ENCODE data around the gene GLB1L2. TPM values are rescaled to one million over a fixed set of nuclear protein-coding genes. Genes with fewer than 3 reads are reported as not detected.
A peak's percentile ranks its signal among the peaks of the same experiment; 100 is the strongest.
"Not testable (repeated sequence)": the region's sequence is repeated elsewhere in the genome, so short reads cannot be mapped to it uniquely, and the experiment has no call there.

Gene GLB1L2, protein sequence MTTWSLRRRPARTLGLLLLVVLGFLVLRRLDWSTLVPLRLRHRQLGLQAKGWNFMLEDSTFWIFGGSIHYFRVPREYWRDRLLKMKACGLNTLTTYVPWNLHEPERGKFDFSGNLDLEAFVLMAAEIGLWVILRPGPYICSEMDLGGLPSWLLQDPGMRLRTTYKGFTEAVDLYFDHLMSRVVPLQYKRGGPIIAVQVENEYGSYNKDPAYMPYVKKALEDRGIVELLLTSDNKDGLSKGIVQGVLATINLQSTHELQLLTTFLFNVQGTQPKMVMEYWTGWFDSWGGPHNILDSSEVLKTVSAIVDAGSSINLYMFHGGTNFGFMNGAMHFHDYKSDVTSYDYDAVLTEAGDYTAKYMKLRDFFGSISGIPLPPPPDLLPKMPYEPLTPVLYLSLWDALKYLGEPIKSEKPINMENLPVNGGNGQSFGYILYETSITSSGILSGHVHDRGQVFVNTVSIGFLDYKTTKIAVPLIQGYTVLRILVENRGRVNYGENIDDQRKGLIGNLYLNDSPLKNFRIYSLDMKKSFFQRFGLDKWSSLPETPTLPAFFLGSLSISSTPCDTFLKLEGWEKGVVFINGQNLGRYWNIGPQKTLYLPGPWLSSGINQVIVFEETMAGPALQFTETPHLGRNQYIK
- total RNA-seq, result 10 to 100 TPM; 21.5 to 27.9 (median 26.9) TPM
- long read RNA-seq, donor 1, partial matches to known transcripts, result 3 of 56 reads
- long read RNA-seq, donor 1, other reads (novel, unspliced or antisense), result 53 of 56 reads
- long read RNA-seq, donor 2, partial matches to known transcripts, result 0 of 16 reads
- long read RNA-seq, donor 2, other reads (novel, unspliced or antisense), result 16 of 16 reads

DNA sequence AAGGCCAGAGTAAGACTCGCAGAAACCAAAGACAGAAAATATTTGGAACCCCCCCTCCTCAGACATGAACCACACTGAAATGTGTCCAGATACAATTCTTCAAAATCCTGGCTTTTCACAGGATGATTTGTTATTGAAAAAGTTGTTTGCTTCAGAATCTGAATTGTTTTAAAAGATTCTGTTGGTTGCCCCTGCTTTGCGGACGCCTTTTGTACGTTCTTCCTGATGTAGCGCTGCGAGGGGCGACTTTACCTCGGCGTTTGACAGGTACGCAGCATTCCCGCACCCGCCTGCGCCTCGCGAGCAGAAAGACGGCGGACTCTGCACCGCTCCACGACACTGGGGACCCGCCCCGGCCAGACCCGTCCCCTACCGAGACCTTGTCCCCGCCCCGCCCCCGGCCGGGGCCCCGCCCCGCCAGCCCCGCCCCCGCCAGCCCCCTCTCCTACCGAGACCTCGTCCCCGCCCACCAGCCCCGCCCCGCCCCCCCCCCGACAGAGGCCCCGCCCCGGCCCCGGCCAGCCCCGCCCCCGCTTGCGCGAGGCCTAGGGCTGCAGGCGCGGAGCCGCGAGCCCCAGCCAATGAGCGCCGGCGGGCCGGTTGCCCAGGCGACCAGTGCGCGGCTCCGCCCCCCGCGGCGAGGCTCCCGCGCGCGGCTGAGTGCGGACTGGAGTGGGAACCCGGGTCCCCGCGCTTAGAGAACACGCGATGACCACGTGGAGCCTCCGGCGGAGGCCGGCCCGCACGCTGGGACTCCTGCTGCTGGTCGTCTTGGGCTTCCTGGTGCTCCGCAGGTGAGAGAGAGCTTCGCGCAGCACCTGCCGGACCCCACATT, at the start of gene GLB1L2:
GLB1L2 (plus strand) TSS at position 635 of the 835 bp plus-strand sequence; CDS start at position 709, 74 bp downstream.
- DNase-seq, result peak; percentile 89 to 94 (median 91)
- Histone ChIP-seq H3K4me1 (ENCODE audit: low read depth) (peaks cover 10% of the 10 kb centered on the region), H3K36me3 (ENCODE audit: low read depth) (no peaks in the 10 kb centered on the region), H3K4me3 (peak within 1 kb of the TSS; percentile 22), H3K9me3 (no peaks in the 10 kb centered on the region)
- ATAC-seq, result peak; percentile 96
- intact Hi-C loops (cut with DNase I, micrococcal nuclease), result no loop called here
- TF ChIP-seq, protein P1, sequence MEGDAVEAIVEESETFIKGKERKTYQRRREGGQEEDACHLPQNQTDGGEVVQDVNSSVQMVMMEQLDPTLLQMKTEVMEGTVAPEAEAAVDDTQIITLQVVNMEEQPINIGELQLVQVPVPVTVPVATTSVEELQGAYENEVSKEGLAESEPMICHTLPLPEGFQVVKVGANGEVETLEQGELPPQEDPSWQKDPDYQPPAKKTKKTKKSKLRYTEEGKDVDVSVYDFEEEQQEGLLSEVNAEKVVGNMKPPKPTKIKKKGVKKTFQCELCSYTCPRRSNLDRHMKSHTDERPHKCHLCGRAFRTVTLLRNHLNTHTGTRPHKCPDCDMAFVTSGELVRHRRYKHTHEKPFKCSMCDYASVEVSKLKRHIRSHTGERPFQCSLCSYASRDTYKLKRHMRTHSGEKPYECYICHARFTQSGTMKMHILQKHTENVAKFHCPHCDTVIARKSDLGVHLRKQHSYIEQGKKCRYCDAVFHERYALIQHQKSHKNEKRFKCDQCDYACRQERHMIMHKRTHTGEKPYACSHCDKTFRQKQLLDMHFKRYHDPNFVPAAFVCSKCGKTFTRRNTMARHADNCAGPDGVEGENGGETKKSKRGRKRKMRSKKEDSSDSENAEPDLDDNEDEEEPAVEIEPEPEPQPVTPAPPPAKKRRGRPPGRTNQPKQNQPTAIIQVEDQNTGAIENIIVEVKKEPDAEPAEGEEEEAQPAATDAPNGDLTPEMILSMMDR (IDR thresholded peaks at IDR 0.05), result no peak

DNA sequence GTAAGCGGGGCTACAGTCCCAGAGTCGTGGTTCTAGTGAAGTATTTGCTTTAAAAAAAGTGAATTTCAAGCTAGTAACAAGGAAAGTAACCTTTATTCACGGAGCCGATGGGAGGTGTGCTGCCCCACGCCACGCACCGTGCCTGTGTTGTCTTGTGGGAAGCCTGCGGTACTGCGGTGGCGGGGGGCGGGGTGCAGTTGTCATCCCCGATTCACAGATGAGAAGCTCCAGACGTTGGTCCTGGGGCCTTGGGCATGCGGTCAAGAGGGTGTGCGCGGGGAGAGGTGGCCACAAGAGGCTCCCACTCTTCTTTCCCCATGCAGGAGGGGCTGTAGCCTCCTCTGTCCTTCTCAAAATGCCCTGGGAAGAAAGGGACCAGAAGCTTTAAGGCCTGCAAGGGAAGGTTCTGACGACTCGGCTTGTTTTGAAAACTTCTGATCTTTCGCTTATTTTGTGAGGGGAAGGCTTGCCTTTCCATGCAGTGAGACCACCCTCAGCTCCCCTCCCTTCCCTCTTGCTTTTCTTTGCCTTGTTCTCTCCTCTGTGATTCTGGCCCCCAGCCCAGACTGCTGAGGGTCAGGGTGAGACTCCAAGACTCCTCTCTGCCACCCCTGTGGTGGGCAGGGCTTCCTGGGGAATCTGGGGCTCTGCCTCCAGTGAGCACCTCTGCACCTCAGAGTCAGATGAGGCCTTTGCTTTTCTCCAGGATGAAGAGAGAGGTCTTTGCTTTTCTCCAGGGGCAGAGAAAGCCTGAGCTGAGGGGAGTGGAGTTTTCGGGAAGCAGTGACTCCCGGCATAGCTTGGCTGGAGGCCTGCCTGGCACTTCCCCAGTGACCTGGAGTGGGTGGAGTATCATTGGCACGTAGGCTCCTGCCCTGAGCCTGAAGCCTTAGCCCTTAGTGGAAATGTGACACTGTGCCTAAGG, 49.4 kb upstream of the GLB1L2 start:
- DNase-seq (no peak), ATAC-seq (no peak)
- Histone ChIP-seq H3K9me3 (no peaks in the 10 kb centered on the region), H3K4me1 (ENCODE audit: low read depth) (no peaks in the 10 kb centered on the region), H3K4me3 (no peak overlapping the region), H3K36me3 (ENCODE audit: low read depth) (no peaks in the 10 kb centered on the region)
- TF ChIP-seq, protein P1 (IDR thresholded peaks at IDR 0.05), result no peak
- intact Hi-C loops (cut with DNase I, micrococcal nuclease), result no loop called here

DNA sequence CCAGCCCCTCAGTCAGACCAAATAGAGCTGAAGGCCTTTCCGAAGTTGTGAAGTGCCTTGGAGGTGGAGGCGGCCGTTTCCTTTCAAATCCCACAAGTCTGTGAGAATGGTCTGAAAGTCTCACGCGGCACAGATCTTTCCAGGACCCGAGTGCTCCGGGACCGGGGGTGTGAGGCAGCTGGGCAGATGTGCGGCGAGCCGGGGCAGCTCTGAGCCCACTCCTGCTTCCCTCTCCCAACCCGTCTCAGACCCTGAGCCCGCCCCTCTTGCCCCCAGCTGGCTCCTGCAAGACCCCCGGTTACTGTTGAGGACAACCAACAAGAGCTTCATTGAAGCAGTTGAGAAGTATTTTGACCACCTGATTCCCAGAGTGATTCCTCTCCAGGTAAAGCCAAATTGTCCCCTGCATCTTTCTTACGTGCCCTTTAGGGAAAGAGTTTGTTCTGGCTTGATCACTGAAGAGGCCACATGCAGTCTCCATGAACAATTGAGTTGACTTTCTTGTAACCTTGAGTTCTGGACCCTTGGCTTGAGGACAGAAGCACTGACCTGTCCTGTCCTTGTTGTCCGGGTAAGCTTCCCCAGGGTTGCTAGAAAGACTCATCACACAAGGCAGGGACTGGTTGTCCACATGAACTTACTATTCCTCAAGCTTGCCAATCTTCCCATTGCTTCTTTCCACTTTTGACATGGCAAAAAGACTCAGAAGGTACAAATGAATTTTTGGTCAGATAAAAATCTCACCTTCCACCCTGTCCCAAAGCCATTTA, 48.1 kb upstream of the GLB1L2 start:
- intact Hi-C loops (cut with DNase I, micrococcal nuclease), result no loop called here
- TF ChIP-seq, protein P1 (IDR thresholded peaks at IDR 0.05), result no peak
- Histone ChIP-seq H3K36me3 (ENCODE audit: low read depth) (no peaks in the 10 kb centered on the region), H3K9me3 (no peaks in the 10 kb centered on the region), H3K4me1 (ENCODE audit: low read depth) (no peaks in the 10 kb centered on the region), H3K4me3 (no peak overlapping the region)
- ATAC-seq (no peak), DNase-seq (no peak)

DNA sequence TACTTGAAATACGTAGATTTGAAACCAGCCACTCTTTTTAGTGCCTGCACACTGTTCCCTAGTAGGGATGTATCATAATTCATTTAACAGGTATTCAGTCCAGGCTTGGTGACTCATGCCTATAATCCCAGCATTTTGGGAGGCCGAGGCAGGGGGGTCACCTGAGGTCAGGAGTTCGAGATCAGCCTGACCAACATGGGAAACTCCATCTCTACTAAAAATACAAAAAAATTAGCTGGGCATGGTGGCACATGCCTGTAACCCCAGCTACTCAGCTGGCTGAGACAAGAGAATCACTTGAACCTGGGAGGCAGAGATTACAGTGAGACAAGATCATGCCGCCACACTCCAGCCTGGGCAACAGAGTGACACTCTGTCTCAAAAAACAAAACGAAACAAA, 47.4 kb upstream of the GLB1L2 start:
- DNase-seq; H3K36me3 ChIP-seq (ENCODE audit: low read depth); ATAC-seq; H3K4me1 ChIP-seq (ENCODE audit: low read depth); intact Hi-C loops (cut with DNase I, micrococcal nuclease); H3K9me3 ChIP-seq; H3K4me3 ChIP-seq: not testable (repeated sequence)

DNA sequence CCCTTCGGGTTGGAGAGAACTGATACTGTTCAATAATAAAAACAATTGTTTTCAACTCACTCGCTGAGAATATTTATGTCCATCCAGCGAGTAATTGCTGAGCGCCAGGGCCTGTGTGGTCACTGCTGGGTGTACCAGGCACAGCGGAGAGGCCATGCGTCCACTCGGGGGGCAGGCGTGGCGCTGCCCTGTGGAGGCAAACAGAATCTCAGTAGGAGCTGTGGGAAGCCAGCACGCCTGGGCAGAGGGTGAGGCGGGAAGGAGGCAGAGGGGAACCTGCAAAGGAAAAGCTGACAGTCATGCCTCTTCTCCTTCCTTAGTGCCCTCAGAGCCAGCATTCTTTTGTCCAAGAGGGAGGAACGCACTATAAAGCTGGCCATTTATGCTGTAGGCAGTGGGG, 44.2 kb upstream of the GLB1L2 start:
- no peak overlapping the region for H3K4me3 ChIP-seq
- TF ChIP-seq, protein P1 (IDR thresholded peaks at IDR 0.05), result no peak
- intact Hi-C loops (cut with DNase I, micrococcal nuclease), result no loop called here
- H3K4me1 ChIP-seq (ENCODE audit: low read depth), result no peaks in the 10 kb centered on the region
- no peaks in the 10 kb centered on the region for H3K9me3 ChIP-seq
- DNase-seq (no peak), ATAC-seq (no peak)
- no peaks in the 10 kb centered on the region for H3K36me3 ChIP-seq (ENCODE audit: low read depth)
